ENCODE measurements around the gene GRAMD2B.

DNA sequence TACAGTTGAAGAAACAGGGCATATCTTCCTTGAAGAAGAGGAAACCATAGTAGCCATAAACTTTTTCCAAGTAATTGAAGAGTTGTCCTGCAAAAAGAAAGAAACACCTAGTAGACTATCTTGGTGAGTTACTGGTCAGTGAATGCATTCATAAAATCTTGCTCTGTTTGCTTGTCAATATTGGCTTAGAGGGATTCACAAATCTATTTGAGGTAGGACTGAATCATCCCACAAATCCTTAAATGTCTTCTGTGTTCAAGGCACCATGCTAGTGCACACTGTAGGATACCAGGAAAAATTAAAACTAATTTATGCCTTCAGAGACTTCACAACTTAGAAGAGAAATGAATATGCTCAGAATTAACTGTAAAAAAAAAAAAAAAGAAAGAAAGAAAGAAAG lies 57.6 kb downstream of the GRAMD2B start:
- TF ChIP-seq, protein P1, sequence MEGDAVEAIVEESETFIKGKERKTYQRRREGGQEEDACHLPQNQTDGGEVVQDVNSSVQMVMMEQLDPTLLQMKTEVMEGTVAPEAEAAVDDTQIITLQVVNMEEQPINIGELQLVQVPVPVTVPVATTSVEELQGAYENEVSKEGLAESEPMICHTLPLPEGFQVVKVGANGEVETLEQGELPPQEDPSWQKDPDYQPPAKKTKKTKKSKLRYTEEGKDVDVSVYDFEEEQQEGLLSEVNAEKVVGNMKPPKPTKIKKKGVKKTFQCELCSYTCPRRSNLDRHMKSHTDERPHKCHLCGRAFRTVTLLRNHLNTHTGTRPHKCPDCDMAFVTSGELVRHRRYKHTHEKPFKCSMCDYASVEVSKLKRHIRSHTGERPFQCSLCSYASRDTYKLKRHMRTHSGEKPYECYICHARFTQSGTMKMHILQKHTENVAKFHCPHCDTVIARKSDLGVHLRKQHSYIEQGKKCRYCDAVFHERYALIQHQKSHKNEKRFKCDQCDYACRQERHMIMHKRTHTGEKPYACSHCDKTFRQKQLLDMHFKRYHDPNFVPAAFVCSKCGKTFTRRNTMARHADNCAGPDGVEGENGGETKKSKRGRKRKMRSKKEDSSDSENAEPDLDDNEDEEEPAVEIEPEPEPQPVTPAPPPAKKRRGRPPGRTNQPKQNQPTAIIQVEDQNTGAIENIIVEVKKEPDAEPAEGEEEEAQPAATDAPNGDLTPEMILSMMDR (IDR thresholded peaks at IDR 0.05; ENCODE audit: poor library complexity) = no peak
- TF ChIP-seq EZH2 (IDR thresholded peaks at IDR 0.05; ENCODE audit: borderline replicate concordance) = no peak
